HepG2 (cell line): Measurements from ENCODE around the gene SLC9A8.

Experiments used
- CTCF ChIP-seq: sonication (generic); formaldehyde crosslinking; IDR thresholded peaks from 2 replicates; pipeline ENCODE4 v1.5.0; 2020; ENCODE audit warnings: mild to moderate bottlenecking, missing genetic modification reagents, moderate library complexity
- GRHL1 ChIP-seq: sonication (generic); formaldehyde crosslinking; conservative IDR thresholded peaks from 2 replicates; pipeline ENCODE4 v1.8.0; 2022; ENCODE audit warnings: missing genetic modification reagents
- HMGXB3 ChIP-seq: sonication (generic); formaldehyde crosslinking; IDR thresholded peaks from 2 replicates; pipeline ENCODE4 v1.4.0; 2020; ENCODE audit warnings: missing genetic modification reagents, borderline replicate concordance
- KAT7 ChIP-seq: IDR thresholded peaks from 2 replicates; pipeline ENCODE4 v1.6.1; 2018; ENCODE audit warnings: borderline replicate concordance, missing compliant biosample characterization
- POLR2A ChIP-seq, 2 experiments: IDR thresholded peaks; 2 replicates each; pipeline ENCODE4 v1.6.1; 2011; ENCODE audit warnings: low read depth in 2 of 2, low read length in 2 of 2, mild to moderate bottlenecking in 1 of 2, moderate library complexity in 1 of 2; ENCODE audit not compliant: insufficient read depth in 1 of 2
- RARA ChIP-seq: IDR thresholded peaks from 2 replicates; pipeline ENCODE4 v1.6.1; 2016; ENCODE audit warnings: missing genetic modification reagents, missing compliant biosample characterization
- RFX5 ChIP-seq: IDR thresholded peaks from 2 replicates; pipeline ENCODE4 v1.6.1; 2011; ENCODE audit warnings: low read depth, low read length, improper control_type of control experiment
- TCF7 ChIP-seq: sonication (generic); IDR thresholded peaks from 2 replicates; pipeline ENCODE4 v1.6.1; 2016; ENCODE audit warnings: antibody characterized with exemption, low read depth
- TF ChIP-seq, protein P1 (sequence below): sonication (generic); formaldehyde crosslinking; conservative IDR thresholded peaks from 2 replicates; pipeline ENCODE4 v1.4.0; 2020; ENCODE audit warnings: missing genetic modification reagents

DNA sequence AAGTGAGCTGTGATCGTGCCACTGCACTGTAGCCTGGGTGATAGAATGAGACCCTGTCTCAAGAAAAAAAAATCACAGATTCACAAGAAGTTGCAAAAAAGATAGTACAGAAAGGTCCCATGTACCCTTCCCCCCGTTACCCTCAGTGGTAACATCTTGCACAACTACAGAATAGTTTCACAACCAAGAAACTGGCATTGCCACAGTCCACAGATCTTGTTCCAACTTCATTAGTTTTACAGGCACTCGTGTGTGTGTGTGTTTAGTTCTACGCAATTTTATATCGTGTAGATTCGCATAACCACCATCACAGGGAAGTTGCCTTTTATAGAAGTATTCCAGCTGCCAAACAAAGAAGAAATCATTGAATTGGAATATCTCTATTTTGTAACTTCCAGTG lies 83.6 kb downstream of the SLC9A8 start:
- TF ChIP-seq TCF7, result no peak
- no peak for TF ChIP-seq HMGXB3 (CRISPR knock-in tag)
- no peak for TF ChIP-seq KAT7 (CRISPR knock-in tag)
- TF ChIP-seq GRHL1 (CRISPR knock-in tag), result no peak
- no peak for TF ChIP-seq RFX5
- TF ChIP-seq POLR2A (IDR thresholded peaks at IDR 0.05; ENCODE audit: insufficient read depth in 1 of 2, low read depth in 2 of 2, low read length in 2 of 2), result no peak
- no peak for TF ChIP-seq CTCF (CRISPR knock-in tag)
- no peak for TF ChIP-seq RARA
- TF ChIP-seq, protein P1, sequence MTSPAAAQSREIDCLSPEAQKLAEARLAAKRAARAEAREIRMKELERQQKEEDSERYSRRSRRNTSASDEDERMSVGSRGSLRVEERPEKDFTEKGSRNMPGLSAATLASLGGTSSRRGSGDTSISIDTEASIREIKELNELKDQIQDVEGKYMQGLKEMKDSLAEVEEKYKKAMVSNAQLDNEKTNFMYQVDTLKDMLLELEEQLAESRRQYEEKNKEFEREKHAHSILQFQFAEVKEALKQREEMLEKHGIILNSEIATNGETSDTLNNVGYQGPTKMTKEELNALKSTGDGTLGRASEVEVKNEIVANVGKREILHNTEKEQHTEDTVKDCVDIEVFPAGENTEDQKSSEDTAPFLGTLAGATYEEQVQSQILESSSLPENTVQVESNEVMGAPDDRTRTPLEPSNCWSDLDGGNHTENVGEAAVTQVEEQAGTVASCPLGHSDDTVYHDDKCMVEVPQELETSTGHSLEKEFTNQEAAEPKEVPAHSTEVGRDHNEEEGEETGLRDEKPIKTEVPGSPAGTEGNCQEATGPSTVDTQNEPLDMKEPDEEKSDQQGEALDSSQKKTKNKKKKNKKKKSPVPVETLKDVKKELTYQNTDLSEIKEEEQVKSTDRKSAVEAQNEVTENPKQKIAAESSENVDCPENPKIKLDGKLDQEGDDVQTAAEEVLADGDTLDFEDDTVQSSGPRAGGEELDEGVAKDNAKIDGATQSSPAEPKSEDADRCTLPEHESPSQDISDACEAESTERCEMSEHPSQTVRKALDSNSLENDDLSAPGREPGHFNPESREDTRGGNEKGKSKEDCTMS (CRISPR knock-in tag), result no peak
